OCI-LY7 (cell line): ENCODE data around the gene HDAC4. TPM values are rescaled to one million over a fixed set of nuclear protein-coding genes. Genes with fewer than 3 reads are reported as not detected.

Experiments used
- BruUV-seq: library from RNA; stranded (reverse); fragments of 400-500 nt; replicated peaks from 2 replicates; lab custom pipeline; 2021; lab: Mats Ljungman, UMichigan
- CTCF ChIA-PET: fragments of 300-600 bp; sonication (Branson Sonifier 250); formaldehyde crosslinking; loops from one replicate; lab custom pipeline; 2022; ENCODE audit warnings: antibody characterized with exemption; ENCODE audit not compliant: unreplicated experiment; lab: Charles Lee
- POLR2A ChIA-PET: fragments of 300-600 bp; sonication (Branson Sonifier 250); formaldehyde crosslinking; loops from one replicate; lab custom pipeline; 2022; ENCODE audit warnings: antibody characterized with exemption; lab: Charles Lee
- DNase-seq: peaks from one replicate; pipeline ENCODE4 v3.0.0-alpha.2; 2015; ENCODE audit warnings: low spot score
- H2AFZ ChIP-seq: fragments of 200-600 bp; sonication (generic), shearing (Covaris generic); 2 replicates; pipeline ENCODE4 v1.6.1; 2014; ENCODE audit warnings: mild to moderate bottlenecking, antibody characterized with exemption, low read length, moderate library complexity
- H3K27ac ChIP-seq: fragments of 200-600 bp; sonication (generic); 2 replicates; pipeline ENCODE4 v1.5.1; 2014; ENCODE audit warnings: mixed run types, low read depth, mild to moderate bottlenecking, moderate library complexity, low read length, inconsistent platforms; ENCODE audit not compliant: poor library complexity, severe bottlenecking
- H3K36me3 ChIP-seq: fragments of 200-600 bp; sonication (generic); 2 replicates; pipeline ENCODE4 v1.6.1; 2014; ENCODE audit warnings: mild to moderate bottlenecking, antibody characterized with exemption, low read length, moderate library complexity, mixed read lengths; ENCODE audit not compliant: insufficient read depth
- H3K4me1 ChIP-seq: fragments of 200-600 bp; sonication (generic); 2 replicates; pipeline ENCODE4 v1.5.1; 2014; ENCODE audit warnings: mild to moderate bottlenecking, low read length; ENCODE audit not compliant: insufficient read depth, poor library complexity, severe bottlenecking
- H3K4me2 ChIP-seq: fragments of 200-600 bp; sonication (generic); 2 replicates; pipeline ENCODE4 v1.6.1; 2014; ENCODE audit warnings: mild to moderate bottlenecking, low read length
- H3K4me3 ChIP-seq: fragments of 200-600 bp; sonication (generic); 2 replicates; pipeline ENCODE4 v1.5.1; 2014; ENCODE audit warnings: mild to moderate bottlenecking, low read depth, low read length; ENCODE audit not compliant: poor library complexity, severe bottlenecking
- H3K79me2 ChIP-seq: fragments of 200-600 bp; sonication (generic); 2 replicates; pipeline ENCODE4 v1.6.1; 2016; ENCODE audit warnings: low read depth, mild to moderate bottlenecking, low read length, moderate library complexity, mixed read lengths; ENCODE audit not compliant: insufficient read depth
- H3K9me2 ChIP-seq: fragments of 200-600 bp; sonication (generic); 2 replicates; pipeline ENCODE4 v1.6.1; 2016; ENCODE audit warnings: mild to moderate bottlenecking, low read length, mixed read lengths; ENCODE audit not compliant: insufficient read depth
- H3K9me3 ChIP-seq: fragments of 200-600 bp; sonication (generic); 2 replicates; pipeline ENCODE4 v1.6.1; 2014; ENCODE audit warnings: mild to moderate bottlenecking, mixed run types, low read length, mixed read lengths
- H4K20me1 ChIP-seq: fragments of 200-600 bp; sonication (generic); 2 replicates; pipeline ENCODE4 v1.6.1; 2014; ENCODE audit warnings: mild to moderate bottlenecking, antibody characterized with exemption, low read length, moderate library complexity, mixed read lengths; ENCODE audit not compliant: insufficient read depth
- CTCF ChIP-seq: fragments of 200-600 bp; sonication (generic); conservative IDR thresholded peaks from 2 replicates; pipeline ENCODE4 v1.5.1; 2014; ENCODE audit warnings: mild to moderate bottlenecking, antibody characterized with exemption, low read length, moderate library complexity, mixed read lengths
- EZH2phosphoT487 ChIP-seq: fragments of 200-600 bp; sonication (generic); IDR thresholded peaks from 2 replicates; pipeline ENCODE4 v1.6.1; 2018; ENCODE audit warnings: low read depth, borderline replicate concordance, mild to moderate bottlenecking, mixed run types, antibody characterized with exemption, low read length, moderate library complexity, mixed read lengths
- intact Hi-C: fragments of 100-400 bp; cut with micrococcal nuclease; formaldehyde crosslinking; loops from one replicate; pipeline ENCODE4 v1.10.0; 2022; ENCODE audit not compliant: unreplicated experiment
- total RNA-seq, 2 experiments: library from RNA; depleted of rRNA in 1 of 2; stranded (reverse); fragments of >200 nt in 1 of 2; shearing (Covaris generic) in 1 of 2; gene quantifications; 2 replicates each; pipeline ENCODE4 v1.2.3, GENCODE V29; 2014 to 2022

Gene HDAC4
- total RNA-seq, 2 experiments from 2014 or later = 10.2 to 20.6 TPM

- no peak overlapping the region for H3K27ac ChIP-seq
- DNase-seq = no peak
- H3K4me1 ChIP-seq = peaks cover 19% of the 10 kb centered on the region
- CTCF ChIA-PET = no interaction called here
- peak overlapping the region; percentile 68 for H3K4me3 ChIP-seq
- peak overlapping the region; percentile 77 for H3K4me2 ChIP-seq
- H2AFZ ChIP-seq = no peak overlapping the region
- intact Hi-C loops = loop anchor here (5.0 kb wide), 1 partner anchor 1185 kb away; the partner anchor contains the start of gene CAPN10
- no TSS peak for BruUV-seq
- H3K36me3 ChIP-seq = no peaks in the 10 kb centered on the region
- TF ChIP-seq EZH2phosphoT487 (no peak), CTCF (no peak)
- no peaks in the 10 kb centered on the region for H3K9me2 ChIP-seq
- POLR2A ChIA-PET = no interaction called here
- no peaks in the 10 kb centered on the region for H3K9me3 ChIP-seq
- no peaks in the 10 kb centered on the region; the same call in 1 of the 2 replicates for H3K79me2 ChIP-seq
- H4K20me1 ChIP-seq = peaks cover 18% of the 10 kb centered on the region; the same call in 1 of the 2 replicates
Observed at GRCh38 chr2:239402666-239403065, 1.8 kb upstream of the HDAC4 start.

- no peak for DNase-seq
- H2AFZ ChIP-seq = peak overlapping the region; percentile 65
Observed at GRCh38 chr2:239401881-239402233, 1.0 kb upstream of the HDAC4 start.

More at GRCh38 chr2:239401881-239402233, 1.0 kb upstream of the HDAC4 start:
- peak overlapping the region; percentile 68 for H3K4me3 ChIP-seq
- H3K27ac ChIP-seq = peak overlapping the region; percentile 54
- ChIA-PET CTCF (no interaction called here), POLR2A (no interaction called here)
- H4K20me1 ChIP-seq = peaks cover 20% of the 10 kb centered on the region; the same call in 1 of the 2 replicates
- intact Hi-C loops = loop anchor here (2.0 to 5.0 kb wide), 2 partner anchors 135 to 1185 kb away; partner anchors contain the start of gene CAPN10
- TSS peak; percentile 94 for BruUV-seq
- H3K9me2 ChIP-seq = no peaks in the 10 kb centered on the region
- no peaks in the 10 kb centered on the region; the same call in 1 of the 2 replicates for H3K79me2 ChIP-seq
- no peaks in the 10 kb centered on the region for H3K36me3 ChIP-seq
- no peaks in the 10 kb centered on the region for H3K9me3 ChIP-seq
- peaks cover 19% of the 10 kb centered on the region for H3K4me1 ChIP-seq
- H3K4me2 ChIP-seq = peak overlapping the region; percentile 77
- TF ChIP-seq CTCF (peak; percentile 23), EZH2phosphoT487 (no peak)
